ENCODE results near the gene PML. TPM values are rescaled to one million over a fixed set of nuclear protein-coding genes. Genes with fewer than 3 reads are reported as not detected.

PML gene
- total and polyA plus RNA-seq, 9 donors: 20.7 to 60.8 (median 49.4) TPM

Small RNA genes within 50 kb of the gene (small RNA-seq; reads per million reads assigned to genes)
- gene RN7SL429P: not detected

Other genes starting within 250 kb of the PML start
- gene INSYN1, start 241.4 kb upstream of the PML start, total RNA-seq: 10 to 100 TPM in 6 of 7 donors, 1 to 10 TPM in 1; 4.9 to 86.3 (median 32.6) TPM
- gene INSYN1, start 241.4 kb upstream of the PML start, polyA plus RNA-seq: 10 to 100 TPM in 1 of 2 donors, under 1 TPM in 1; 0.43 to 11.9 TPM
- not detected for gene TBC1D21, start 121.2 kb upstream of the PML start, total RNA-seq
- not detected for gene TBC1D21, start 121.2 kb upstream of the PML start, polyA plus RNA-seq
- gene LOXL1, start 68.3 kb upstream of the PML start, total RNA-seq: 10 to 100 TPM; 10.1 to 33.8 (median 19.9) TPM
- 10 to 100 TPM; 16.1 to 17.0 TPM for gene LOXL1, start 68.3 kb upstream of the PML start, polyA plus RNA-seq
- 10 to 100 TPM in 5 of 7 donors, 1 to 10 TPM in 2; 6.0 to 22.9 (median 13.3) TPM for gene STOML1, start 2.4 kb upstream of the PML start, total RNA-seq
- 10 to 100 TPM in 1 of 2 donors, 1 to 10 TPM in 1; 2.1 to 12.1 TPM for gene STOML1, start 2.4 kb upstream of the PML start, polyA plus RNA-seq
- gene GOLGA6A, start 87.8 kb downstream of the PML start, total RNA-seq: under 1 TPM in 2 of 7 donors, not detected in 5; 0.37 to 0.48 TPM
- gene GOLGA6A, start 87.8 kb downstream of the PML start, polyA plus RNA-seq: under 1 TPM in 1 of 2 donors, not detected in 1; 0.04 TPM
- 1 to 10 TPM in 2 of 7 donors, under 1 TPM in 4, not detected in 1; 0.11 to 1.1 (median 0.57) TPM for gene ISLR2, start 135.9 kb downstream of the PML start, total RNA-seq
- under 1 TPM; 0.27 to 0.43 TPM for gene ISLR2, start 135.9 kb downstream of the PML start, polyA plus RNA-seq
- 100 to 1,000 TPM; 108 to 314 (median 156) TPM for gene ISLR, start 179.0 kb downstream of the PML start, total RNA-seq
- gene ISLR, start 179.0 kb downstream of the PML start, polyA plus RNA-seq: 100 to 1,000 TPM in 1 of 2 donors, 10 to 100 TPM in 1; 82.4 to 150 TPM
- gene STRA6, start 208.1 kb downstream of the PML start, total RNA-seq: 1 to 10 TPM in 3 of 7 donors, under 1 TPM in 4; 0.20 to 2.8 (median 0.87) TPM
- gene STRA6, start 208.1 kb downstream of the PML start, polyA plus RNA-seq: under 1 TPM; 0.47 to 0.64 TPM
- gene CCDC33, start 241.6 kb downstream of the PML start, total RNA-seq: 10 to 100 TPM in 1 of 7 donors, 1 to 10 TPM in 3, under 1 TPM in 1, not detected in 2; 0.74 to 24.7 (median 2.7) TPM
- under 1 TPM in 1 of 2 donors, not detected in 1; 0.10 TPM for gene CCDC33, start 241.6 kb downstream of the PML start, polyA plus RNA-seq

Data from ovary (tissue), 9 donors.